ENCODE results near the gene HINT2.

DNA sequence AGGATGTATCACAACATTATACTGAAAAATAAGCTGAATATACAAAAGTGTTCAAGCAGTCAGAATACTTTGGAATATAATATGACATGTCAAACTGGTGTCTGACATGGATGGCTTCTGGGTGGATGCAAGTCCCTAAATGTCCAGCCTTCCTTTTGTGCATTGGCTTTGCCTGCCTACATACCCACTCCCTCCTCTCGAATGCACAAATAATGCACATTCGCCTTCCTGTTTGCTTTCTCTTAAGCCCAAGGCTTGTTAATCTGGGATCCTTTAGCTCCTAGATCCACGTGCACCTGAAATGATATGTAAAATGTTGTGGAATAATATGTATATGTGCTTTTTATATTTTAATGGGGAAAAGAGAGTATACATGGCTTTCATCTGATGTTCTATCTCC is 36.3 kb downstream of the HINT2 start:
- TF ChIP-seq LEF1 (IDR thresholded peaks at IDR 0.05; ENCODE audit: borderline replicate concordance) (no peak), NFRKB (IDR thresholded peaks at IDR 0.05) (no peak), FOXM1 (IDR thresholded peaks at IDR 0.05; ENCODE audit: borderline replicate concordance) (no peak), BHLHE40 (IDR thresholded peaks at IDR 0.05; ENCODE audit: borderline replicate concordance) (no peak), TARDBP (IDR thresholded peaks at IDR 0.05) (no peak), SP1 (IDR thresholded peaks at IDR 0.05) (no peak), HDGF (IDR thresholded peaks at IDR 0.05; ENCODE audit: borderline replicate concordance) (no peak), ZNF384 (IDR thresholded peaks at IDR 0.05) (no peak), CTBP1 (IDR thresholded peaks at IDR 0.05; ENCODE audit: borderline replicate concordance) (no peak), ARNT (IDR thresholded peaks at IDR 0.05) (no peak), ELF4 (IDR thresholded peaks at IDR 0.05) (no peak)
- TF ChIP-seq, protein P1, sequence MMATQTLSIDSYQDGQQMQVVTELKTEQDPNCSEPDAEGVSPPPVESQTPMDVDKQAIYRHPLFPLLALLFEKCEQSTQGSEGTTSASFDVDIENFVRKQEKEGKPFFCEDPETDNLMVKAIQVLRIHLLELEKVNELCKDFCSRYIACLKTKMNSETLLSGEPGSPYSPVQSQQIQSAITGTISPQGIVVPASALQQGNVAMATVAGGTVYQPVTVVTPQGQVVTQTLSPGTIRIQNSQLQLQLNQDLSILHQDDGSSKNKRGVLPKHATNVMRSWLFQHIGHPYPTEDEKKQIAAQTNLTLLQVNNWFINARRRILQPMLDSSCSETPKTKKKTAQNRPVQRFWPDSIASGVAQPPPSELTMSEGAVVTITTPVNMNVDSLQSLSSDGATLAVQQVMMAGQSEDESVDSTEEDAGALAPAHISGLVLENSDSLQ (IDR thresholded peaks at IDR 0.05) = no peak
